Lung (tissue), 12 donors: ENCODE measurements around the gene ZBTB42. TPM values are rescaled to one million over a fixed set of nuclear protein-coding genes. Genes with fewer than 3 reads are reported as not detected.

Experiments
- ATAC-seq: fragments of 200-7000 bp; cut with Tn5 transposase; one replicate; pipeline ENCODE4 v1.9.1; 2020; ENCODE audit warnings: moderate number of reproducible peaks; ENCODE audit not compliant: insufficient read depth, low FRiP score
- DNase-seq, 3 donors: peaks; one replicate each; pipeline ENCODE4 v3.0.0-alpha.2; 2013 to 2017
- H3K27ac ChIP-seq, 2 donors: one replicate each; pipeline ENCODE4 v1.5.1; 2013; ENCODE audit warnings: mild to moderate bottlenecking in 2 of 2, moderate library complexity in 2 of 2, control low read depth in 1 of 2, inconsistent platforms in 1 of 2, low read depth in 1 of 2, low read length in 1 of 2
- H3K27me3 ChIP-seq, 3 donors: one replicate each; pipeline ENCODE4 v1.5.1; 2013; ENCODE audit warnings: low read length in 2 of 3; ENCODE audit not compliant: control insufficient read depth in 3 of 3, insufficient read depth in 3 of 3
- H3K36me3 ChIP-seq, 4 donors: one replicate each; pipeline ENCODE4 v1.5.1; 2013; ENCODE audit warnings: low read length in 4 of 4, mild to moderate bottlenecking in 1 of 4, moderate library complexity in 1 of 4; ENCODE audit not compliant: control insufficient read depth in 4 of 4, insufficient read depth in 4 of 4
- H3K4me1 ChIP-seq, 5 donors: one replicate each; pipeline ENCODE4 v1.5.1; 2013; ENCODE audit warnings: low read length in 5 of 5, mild to moderate bottlenecking in 2 of 5, moderate library complexity in 1 of 5; ENCODE audit not compliant: control insufficient read depth in 5 of 5, insufficient read depth in 5 of 5
- H3K4me3 ChIP-seq: one replicate; pipeline ENCODE4 v1.5.1; 2013; ENCODE audit warnings: mild to moderate bottlenecking, control low read depth, moderate library complexity
- H3K9ac ChIP-seq, 2 donors: one replicate each; pipeline ENCODE4 v1.5.1; 2013; ENCODE audit warnings: low read length in 2 of 2, control low read depth in 1 of 2; ENCODE audit not compliant: insufficient read depth in 1 of 2
- H3K9me3 ChIP-seq, 4 donors: one replicate each; pipeline ENCODE4 v1.5.1; 2013; ENCODE audit warnings: low read length in 3 of 4, mild to moderate bottlenecking in 1 of 4, moderate library complexity in 1 of 4; ENCODE audit not compliant: control insufficient read depth in 4 of 4, insufficient read depth in 3 of 4
- CTCF ChIP-seq: IDR thresholded peaks from 2 replicates; pipeline ENCODE4 v1.5.1; 2012; ENCODE audit warnings: mild to moderate bottlenecking; ENCODE audit errors: control extremely low read depth, extremely low read depth
- WGBS, 2 donors: extraction: QIAGEN DNeasy Blood & Tissue Kit; methylation state at CpG; one replicate each; pipeline ENCODE4 v1.1.7; 2013; 5-methylcytosine and 5-hydroxymethylcytosine counted together
- polyA plus RNA-seq, 2 donors: library from polyadenylated mRNA; stranded (reverse); fragments of 200-250 nt; gene quantifications; one replicate each; pipeline ENCODE4 v1.2.1, GENCODE V29; 2013
- total RNA-seq, 2 donors: library from RNA; depleted of rRNA in 1 of 2; stranded (reverse); fragments of >200 nt in 1 of 2; gene quantifications; one replicate each; pipeline ENCODE4 v1.2.1, GENCODE V29; 2014 to 2021
- donor health status: control.
- donor health status: control.
- donor health status: Bipolar disorder and iron deficiency.
- donor health status: healthy.
- donor health status: DM: yes; HTN: yes; CAD: no.

ZBTB42 gene
- total and polyA plus RNA-seq, 4 donors = 10.2 to 18.6 (median 11.7) TPM

GRCh38 chr14:104803280-104803911 lies 2.5 kb downstream of the ZBTB42 start:
- H3K9me3 ChIP-seq = no peaks in the 10 kb centered on the region
- TF ChIP-seq CTCF = no peak
- WGBS, 2 donors = 88 to 92% methylated on average over 19 of the region's 19 CpGs
- no peaks in the 10 kb centered on the region for H3K27me3 ChIP-seq
- H3K36me3 ChIP-seq = no peaks in the 10 kb centered on the region
- DNase-seq (no peak), ATAC-seq (no peak)
- H3K4me3 ChIP-seq = no peak overlapping the region
- peaks cover 0 to 28% (median 20%) of the 10 kb centered on the region in 5 donors for H3K4me1 ChIP-seq
- H3K9ac ChIP-seq = no peak overlapping the region
- no peak overlapping the region for H3K27ac ChIP-seq

GRCh38 chr14:104803912-104804410 lies 3.1 kb downstream of the ZBTB42 start:
- H3K4me3 ChIP-seq = no peak overlapping the region
- WGBS, 2 donors = 88 to 90% methylated on average over 15 of the region's 15 CpGs
- H3K9ac ChIP-seq = no peak overlapping the region
- no peak for DNase-seq
- H3K4me1 ChIP-seq = peaks cover 0 to 28% (median 20%) of the 10 kb centered on the region in 5 donors
- no peak for TF ChIP-seq CTCF
- H3K9me3 ChIP-seq = no peaks in the 10 kb centered on the region
- no peaks in the 10 kb centered on the region for H3K36me3 ChIP-seq
- no peaks in the 10 kb centered on the region for H3K27me3 ChIP-seq
- H3K27ac ChIP-seq = no peak overlapping the region
- no peak for ATAC-seq

GRCh38 chr14:104804481-104805325 lies 3.8 kb downstream of the ZBTB42 start:
- 86 to 89% methylated on average over 18 of the region's 18 CpGs for WGBS, 2 donors
- Histone ChIP-seq H3K27ac (peak overlapping the region in 1 of 2 donors; percentile 20), H3K4me3 (no peak overlapping the region), H3K27me3 (no peaks in the 10 kb centered on the region), H3K9me3 (no peaks in the 10 kb centered on the region), H3K36me3 (no peaks in the 10 kb centered on the region), H3K9ac (no peak overlapping the region), H3K4me1 (peaks cover 0 to 22% (median 19%) of the 10 kb centered on the region in 5 donors)
- no peak for DNase-seq
- no peak for ATAC-seq
- no peak for TF ChIP-seq CTCF
